Measurements from ENCODE around the gene DEAF1. TPM values are rescaled to one million over a fixed set of nuclear protein-coding genes. Genes with fewer than 3 reads are reported as not detected.

The DEAF1 gene
- polyA plus RNA-seq, 1 donor (not counting 4 experiments of a cell fraction or from before 2014, with no cell fraction given) = 8.1 TPM

DNA sequence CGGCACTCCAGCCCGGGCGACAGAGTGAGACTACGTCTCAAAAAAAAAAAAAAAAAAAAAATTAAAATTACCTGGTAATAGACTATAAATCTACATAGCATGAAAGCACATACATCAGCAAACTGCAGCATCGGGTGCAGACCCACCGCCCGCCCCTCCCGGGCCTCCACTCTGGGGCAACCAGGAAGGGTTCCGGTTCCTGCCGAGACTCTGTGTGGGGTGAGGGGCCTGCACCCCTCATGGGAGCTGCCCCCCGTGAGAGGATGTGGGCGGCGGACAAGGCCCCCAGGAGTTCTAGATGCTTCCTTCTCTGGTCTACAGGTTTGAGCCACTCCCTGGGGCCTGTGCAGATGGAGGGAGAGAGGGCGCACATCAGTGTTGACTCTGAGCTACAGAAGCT is 48.8 kb downstream of the DEAF1 start:
- H3K9me3 ChIP-seq (ENCODE audit: control insufficient read depth, low read depth, low read length) = no peaks in the 10 kb centered on the region
- H3K27me3 ChIP-seq (ENCODE audit: control insufficient read depth, extremely low read depth, insufficient read depth, low read length) = no peaks in the 10 kb centered on the region
- H3K27ac ChIP-seq (ENCODE audit: control insufficient read depth, insufficient read depth, low read length) = no peak overlapping the region
- H3K4me3 ChIP-seq (ENCODE audit: control insufficient read depth in 2 of 3, extremely low read depth in 1 of 3, insufficient read depth in 2 of 3, low read depth in 1 of 3, low read length in 3 of 3) = no peak overlapping the region
- peaks cover 2% of the 10 kb centered on the region for H3K4me1 ChIP-seq (ENCODE audit: control insufficient read depth, extremely low read depth, insufficient read depth, low read length)
- TF ChIP-seq, protein P1, sequence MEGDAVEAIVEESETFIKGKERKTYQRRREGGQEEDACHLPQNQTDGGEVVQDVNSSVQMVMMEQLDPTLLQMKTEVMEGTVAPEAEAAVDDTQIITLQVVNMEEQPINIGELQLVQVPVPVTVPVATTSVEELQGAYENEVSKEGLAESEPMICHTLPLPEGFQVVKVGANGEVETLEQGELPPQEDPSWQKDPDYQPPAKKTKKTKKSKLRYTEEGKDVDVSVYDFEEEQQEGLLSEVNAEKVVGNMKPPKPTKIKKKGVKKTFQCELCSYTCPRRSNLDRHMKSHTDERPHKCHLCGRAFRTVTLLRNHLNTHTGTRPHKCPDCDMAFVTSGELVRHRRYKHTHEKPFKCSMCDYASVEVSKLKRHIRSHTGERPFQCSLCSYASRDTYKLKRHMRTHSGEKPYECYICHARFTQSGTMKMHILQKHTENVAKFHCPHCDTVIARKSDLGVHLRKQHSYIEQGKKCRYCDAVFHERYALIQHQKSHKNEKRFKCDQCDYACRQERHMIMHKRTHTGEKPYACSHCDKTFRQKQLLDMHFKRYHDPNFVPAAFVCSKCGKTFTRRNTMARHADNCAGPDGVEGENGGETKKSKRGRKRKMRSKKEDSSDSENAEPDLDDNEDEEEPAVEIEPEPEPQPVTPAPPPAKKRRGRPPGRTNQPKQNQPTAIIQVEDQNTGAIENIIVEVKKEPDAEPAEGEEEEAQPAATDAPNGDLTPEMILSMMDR (optimal IDR thresholded peaks at IDR 0.05 in 1 of 3, IDR thresholded peaks at IDR 0.05 in 1 of 3, conservative IDR thresholded peaks at IDR 0.05 in 1 of 3; ENCODE audit: extremely low read depth in 1 of 3, insufficient read depth in 2 of 3, low read length in 3 of 3) = no peak
- TF ChIP-seq EZH2 (IDR thresholded peaks at IDR 0.05; ENCODE audit: low read length) = no peak
- FAIRE-seq = no peak
- no peaks in the 10 kb centered on the region for H3K9me1 ChIP-seq (ENCODE audit: control insufficient read depth, extremely low read depth, insufficient read depth, low read length)
- DNase-seq (ENCODE audit: low read depth, low spot score) = no peak
- H2AFZ ChIP-seq (ENCODE audit: control insufficient read depth, low read length) = no peak overlapping the region
- no peaks in the 10 kb centered on the region for H3K79me2 ChIP-seq (ENCODE audit: control insufficient read depth, insufficient read depth, low read length)
- H3K9ac ChIP-seq (ENCODE audit: control insufficient read depth, extremely low read depth, insufficient read depth, low read length) = no peak overlapping the region
- H4K20me1 ChIP-seq (ENCODE audit: control insufficient read depth, extremely low read depth, insufficient read depth, low read length) = no peaks in the 10 kb centered on the region
- dilution Hi-C loops (cut with MboI; ENCODE audit: extremely low pct_ligation_motif_present, low sequenced_read_pairs) = no loop called here
- H3K4me2 ChIP-seq (ENCODE audit: control insufficient read depth, extremely low read depth, insufficient read depth, low read depth, low read length) = no peak overlapping the region
- H3K36me3 ChIP-seq (ENCODE audit: control insufficient read depth in 2 of 2, extremely low read depth in 1 of 2, insufficient read depth in 2 of 2, low read length in 2 of 2) = peaks cover 0 to 11% of the 10 kb centered on the region in 2 experiments

DNA sequence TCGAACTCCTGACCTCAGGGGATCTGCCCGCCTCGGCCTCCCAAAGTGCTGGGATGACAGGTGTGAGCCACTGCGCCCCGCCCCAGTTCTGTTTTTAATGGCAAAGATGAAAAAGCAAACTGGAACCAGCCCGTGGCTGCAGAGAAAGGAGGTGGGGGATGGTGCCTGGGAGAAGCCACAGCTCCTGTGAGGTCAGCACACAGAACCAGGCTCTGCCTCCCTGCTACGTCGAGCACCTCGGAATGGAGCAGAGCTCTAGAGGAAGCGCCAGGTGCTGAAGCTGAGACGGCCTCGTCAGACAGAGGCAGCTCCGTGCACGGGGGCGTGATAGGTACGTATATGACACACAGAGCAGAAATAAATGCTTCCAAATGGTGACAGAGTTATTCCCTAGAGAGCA is 49.5 kb downstream of the DEAF1 start:
- no peaks in the 10 kb centered on the region for H3K79me2 ChIP-seq (ENCODE audit: control insufficient read depth, insufficient read depth, low read length)
- H3K4me1 ChIP-seq (ENCODE audit: control insufficient read depth, extremely low read depth, insufficient read depth, low read length) = peaks cover 2% of the 10 kb centered on the region
- peaks cover 0 to 8% of the 10 kb centered on the region in 2 experiments for H3K36me3 ChIP-seq (ENCODE audit: control insufficient read depth in 2 of 2, extremely low read depth in 1 of 2, insufficient read depth in 2 of 2, low read length in 2 of 2)
- H3K27ac ChIP-seq (ENCODE audit: control insufficient read depth, insufficient read depth, low read length) = no peak overlapping the region
- H3K9me1 ChIP-seq (ENCODE audit: control insufficient read depth, extremely low read depth, insufficient read depth, low read length) = no peaks in the 10 kb centered on the region
- H4K20me1 ChIP-seq (ENCODE audit: control insufficient read depth, extremely low read depth, insufficient read depth, low read length) = no peaks in the 10 kb centered on the region
- FAIRE-seq (no peak), DNase-seq (ENCODE audit: low read depth, low spot score) (no peak)
- no peaks in the 10 kb centered on the region for H3K9me3 ChIP-seq (ENCODE audit: control insufficient read depth, low read depth, low read length)
- H3K4me3 ChIP-seq (ENCODE audit: control insufficient read depth in 2 of 3, extremely low read depth in 1 of 3, insufficient read depth in 2 of 3, low read depth in 1 of 3, low read length in 3 of 3) = no peak overlapping the region
- H3K4me2 ChIP-seq (ENCODE audit: control insufficient read depth, extremely low read depth, insufficient read depth, low read depth, low read length) = no peak overlapping the region
- no peaks in the 10 kb centered on the region for H3K27me3 ChIP-seq (ENCODE audit: control insufficient read depth, extremely low read depth, insufficient read depth, low read length)
- no peak overlapping the region for H3K9ac ChIP-seq (ENCODE audit: control insufficient read depth, extremely low read depth, insufficient read depth, low read length)
- TF ChIP-seq, protein P1 (optimal IDR thresholded peaks at IDR 0.05 in 1 of 3, IDR thresholded peaks at IDR 0.05 in 1 of 3, conservative IDR thresholded peaks at IDR 0.05 in 1 of 3; ENCODE audit: extremely low read depth in 1 of 3, insufficient read depth in 2 of 3, low read length in 3 of 3) = no peak
- no peak for TF ChIP-seq EZH2 (IDR thresholded peaks at IDR 0.05; ENCODE audit: low read length)
- dilution Hi-C loops (cut with MboI; ENCODE audit: extremely low pct_ligation_motif_present, low sequenced_read_pairs) = no loop called here
- H2AFZ ChIP-seq (ENCODE audit: control insufficient read depth, low read length) = no peak overlapping the region

All from keratinocyte (primary cell).